Cardiac muscle cell (in vitro differentiated cells and primary cell): Measurements from ENCODE around the gene ATP8A2. TPM values are rescaled to one million over a fixed set of nuclear protein-coding genes. Genes with fewer than 3 reads are reported as not detected.
A peak's percentile ranks its signal among the peaks of the same experiment; 100 is the strongest.
"Not testable (repeated sequence)": the region's sequence is repeated elsewhere in the genome, so short reads cannot be mapped to it uniquely, and the experiment has no call there.

Experiments used
- DNase-seq, 2 donors: peaks; one replicate each; pipeline versions ENCODE4 v3.0.0 to v3.0.0-alpha.2; 2010 to 2017; ENCODE audit warnings: low read depth in 1 of 2, low spot score in 1 of 2
- H3K27ac ChIP-seq: fragments of 200-600 bp; sonication (generic); 2 replicates; pipeline ENCODE4 v1.5.1; 2016
- H3K27me3 ChIP-seq: fragments of 200-600 bp; sonication (generic); 2 replicates; pipeline ENCODE4 v1.6.0; 2016; ENCODE audit warnings: control low read depth
- H3K36me3 ChIP-seq: fragments of 200-600 bp; sonication (generic); 2 replicates; pipeline ENCODE4 v1.5.1; 2016; ENCODE audit warnings: control low read depth
- H3K4me1 ChIP-seq: fragments of 200-600 bp; sonication (generic); 2 replicates; pipeline ENCODE4 v1.8.1; 2017; ENCODE audit warnings: low read depth, mild to moderate bottlenecking, mixed run types
- H3K4me3 ChIP-seq: fragments of 200-600 bp; sonication (generic); 2 replicates; pipeline ENCODE4 v1.5.1; 2016; ENCODE audit warnings: mild to moderate bottlenecking
- H3K9me3 ChIP-seq: fragments of 200-600 bp; sonication (generic); 2 replicates; pipeline ENCODE4 v1.5.1; 2017; ENCODE audit warnings: low read depth, mild to moderate bottlenecking, control low read depth
- CTCF ChIP-seq: IDR thresholded peaks from 2 replicates; pipeline ENCODE4 v1.5.1; 2012; ENCODE audit warnings: low read depth, mild to moderate bottlenecking, low read length
- polyA plus RNA-seq: library from polyadenylated mRNA; unstranded; fragments of >200 nt; fragmentation: Nextera tagmentation; extraction: Ambion mirVana; gene quantifications from 2 replicates; pipeline ENCODE4 v1.2.1, GENCODE V29; 2016
- total RNA-seq: library from RNA; depleted of rRNA; stranded (reverse); fragments of >200 nt; gene quantifications from 2 replicates; pipeline ENCODE4 v1.2.3, GENCODE V29; 2016

The ATP8A2 gene
- total and polyA plus RNA-seq, 2 experiments from 2014 or later, result 0.86 to 0.89 TPM

DNA sequence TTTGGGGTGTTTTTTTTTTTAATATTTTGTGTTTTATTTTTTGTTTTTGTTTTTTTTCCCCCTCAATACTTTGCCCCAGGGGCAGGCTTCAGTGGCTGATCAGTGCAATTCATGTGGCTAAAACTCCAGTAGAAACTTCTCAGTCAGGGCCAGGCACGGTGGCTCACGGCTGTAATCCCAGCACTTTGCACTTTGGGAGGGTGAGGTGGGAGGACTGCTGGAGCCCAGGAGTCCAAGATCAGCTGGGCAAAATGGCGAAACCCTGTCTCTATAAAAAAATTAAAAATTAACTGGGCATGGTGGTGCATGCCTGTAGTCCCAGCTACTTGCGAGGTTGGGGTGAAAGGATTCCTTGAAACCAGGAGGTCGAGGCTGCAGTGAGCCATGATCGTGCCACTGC is 17.4 kb upstream of the ATP8A2 start:
- no peak for TF ChIP-seq CTCF
- no peaks in the 10 kb centered on the region for H3K36me3 ChIP-seq
- H3K9me3 ChIP-seq, result no peaks in the 10 kb centered on the region
- no peak overlapping the region for H3K27ac ChIP-seq
- H3K4me3 ChIP-seq, result no peak overlapping the region
- no peak for DNase-seq
- no peaks in the 10 kb centered on the region for H3K4me1 ChIP-seq
- no peaks in the 10 kb centered on the region for H3K27me3 ChIP-seq

- not testable (repeated sequence) for DNase-seq, H3K27me3 ChIP-seq, H3K36me3 ChIP-seq, H3K9me3 ChIP-seq, H3K4me3 ChIP-seq, H3K4me1 ChIP-seq, H3K27ac ChIP-seq
Observed at GRCh38 chr13:25360443-25360842, 11.3 kb upstream of the ATP8A2 start.

GRCh38 chr13:25365720-25366235 is 6.0 kb upstream of the ATP8A2 start:
- H3K4me1 ChIP-seq, result no peaks in the 10 kb centered on the region
- DNase-seq, result no peak
- H3K27me3 ChIP-seq, result peaks cover 31% of the 10 kb centered on the region
- no peak overlapping the region for H3K27ac ChIP-seq
- no peak for TF ChIP-seq CTCF
- no peaks in the 10 kb centered on the region for H3K9me3 ChIP-seq
- H3K36me3 ChIP-seq, result no peaks in the 10 kb centered on the region
- no peak overlapping the region for H3K4me3 ChIP-seq

GRCh38 chr13:25371158-25371874 is 458 bp upstream of the ATP8A2 start:
- Histone ChIP-seq H3K36me3 (no peaks in the 10 kb centered on the region), H3K27me3 (peaks cover 76% of the 10 kb centered on the region), H3K4me3 (peak overlapping the region; percentile 76), H3K27ac (no peak overlapping the region), H3K9me3 (no peaks in the 10 kb centered on the region), H3K4me1 (no peaks in the 10 kb centered on the region)
- TF ChIP-seq CTCF, result no peak
- DNase-seq, result no peak

GRCh38 chr13:25372284-25373081 is 709 bp downstream of the ATP8A2 start:
- Histone ChIP-seq H3K27ac (no peak overlapping the region), H3K4me1 (peaks cover 7% of the 10 kb centered on the region), H3K4me3 (peak overlapping the region; percentile 76), H3K36me3 (no peaks in the 10 kb centered on the region), H3K27me3 (peaks cover 71% of the 10 kb centered on the region), H3K9me3 (no peaks in the 10 kb centered on the region)
- no peak for TF ChIP-seq CTCF
- peak in 1 of 2 donors; percentile 14 for DNase-seq
